Spleen (tissue), 11 donors: ENCODE measurements around the gene HMBS. TPM values are rescaled to one million over a fixed set of nuclear protein-coding genes. Genes with fewer than 3 reads are reported as not detected.

Experiments used
- DNase-seq: peaks from one replicate; pipeline ENCODE4 v3.0.0-alpha.2; 2020
- H3K27ac ChIP-seq, 8 donors: fragments of 200-600 bp; sonication (generic) in 7 of 8; 1 replicate in 4 of 8; 2 replicates in 4 of 8; pipeline versions ENCODE4 v1.5.0 to v1.8.0; 2016 to 2021; ENCODE audit warnings: inconsistent platforms in 4 of 8, mild to moderate bottlenecking in 4 of 8, moderate library complexity in 1 of 8
- H3K27me3 ChIP-seq, 7 donors: fragments of 200-600 bp; sonication (generic) in 6 of 7; replicated peaks in 1 of 7; 1 replicate in 4 of 7; 2 replicates in 3 of 7; pipeline versions ENCODE4 v1.5.0 to v1.8.0; 2016 to 2021; ENCODE audit warnings: inconsistent platforms in 3 of 7, mild to moderate bottlenecking in 1 of 7
- H3K36me3 ChIP-seq, 6 donors: fragments of 200-600 bp; sonication (generic) in 5 of 6; 1 replicate in 4 of 6; 2 replicates in 2 of 6; pipeline versions ENCODE4 v1.5.0 to v1.8.0; 2016 to 2021; ENCODE audit warnings: inconsistent platforms in 2 of 6
- H3K4me1 ChIP-seq, 6 donors: fragments of 200-600 bp; sonication (generic) in 5 of 6; 1 replicate in 3 of 6; 2 replicates in 3 of 6; pipeline versions ENCODE4 v1.5.0 to v1.8.0; 2016 to 2021; ENCODE audit warnings: inconsistent platforms in 3 of 6
- H3K4me3 ChIP-seq, 8 donors: fragments of 200-600 bp; sonication (generic) in 7 of 8; 1 replicate in 4 of 8; 2 replicates in 4 of 8; pipeline versions ENCODE4 v1.5.0 to v1.8.0; 2016 to 2021; ENCODE audit warnings: inconsistent platforms in 4 of 8, mild to moderate bottlenecking in 4 of 8, moderate library complexity in 2 of 8
- H3K9me3 ChIP-seq, 8 donors: fragments of 200-600 bp; sonication (generic) in 7 of 8; 1 replicate in 4 of 8; 2 replicates in 4 of 8; pipeline versions ENCODE4 v1.5.0 to v1.8.0; 2016 to 2021; ENCODE audit warnings: inconsistent platforms in 4 of 8
- CTCF ChIP-seq, 11 experiments: fragments of 200-600 bp in 7 of 11; fragments of 450-650 bp in 4 of 11; sonication (generic) in 4 of 11; IDR thresholded peaks in 8 of 11; conservative IDR thresholded peaks in 3 of 11; 1 replicate in 7 of 11; 2 replicates in 4 of 11; pipeline versions ENCODE4 v1.4.0 to v1.8.0; 2016 to 2021; ENCODE audit warnings: antibody characterized with exemption in 11 of 11, inconsistent platforms in 4 of 11, mild to moderate bottlenecking in 1 of 11
- POLR2A ChIP-seq, 3 donors: fragments of 450-650 bp; IDR thresholded peaks; one replicate each; pipeline ENCODE4 v1.5.1; 2017; ENCODE audit warnings: antibody characterized with exemption in 3 of 3, mild to moderate bottlenecking in 1 of 3
- POLR2AphosphoS5 ChIP-seq, 3 donors: sonication (generic); formaldehyde crosslinking; IDR thresholded peaks; one replicate each; pipeline ENCODE4 v1.5.1; 2017; ENCODE audit warnings: antibody characterized with exemption in 3 of 3
- WGBS, 5 donors: extraction: QIAGEN DNeasy Blood & Tissue Kit in 3 of 5; methylation state at CpG; one replicate each; pipeline versions ENCODE4 v1.1.5 to v1.1.7; 2013 to 2018; 5-methylcytosine and 5-hydroxymethylcytosine counted together
- intact Hi-C: fragments of 100-400 bp; cut with DNase I; formaldehyde crosslinking; loops from one replicate; pipeline ENCODE4 v1.15.0; 2023; ENCODE audit warnings: low total_unique reads
- polyA plus RNA-seq, 3 donors: library from polyadenylated mRNA; stranded (reverse); fragments of 200-250 nt; gene quantifications; one replicate each; pipeline ENCODE4 v1.2.1, GENCODE V29; 2013
- total RNA-seq, 7 donors: library from RNA; depleted of rRNA in 3 of 7; stranded (reverse); fragments of >200 nt in 3 of 7; fragmentation: NEBNext Ultra II Directional in 4 of 7; extraction: Animal tissue kit (Norgen Biotek cat#: 25700) in 4 of 7; gene quantifications; one replicate each; pipeline versions ENCODE4 v1.1.0 to v1.2.1, GENCODE V29; 2016 to 2021
- donor health status: healthy with polysubstance abuse.
- donor health status: DM: no; HTN: no; CAD: no; lungs with moderate emphysema.
- donor health status: DM: no; HTN: no; CAD: no.
- donor health status: Bipolar disorder and iron deficiency.
- donor health status: healthy.
- donor health status: DM: no; HTN: no; CAD: no.
- donor health status: DM: yes; HTN: yes; CAD: no.

HMBS gene
- total and polyA plus RNA-seq, 10 donors, result 7.4 to 42.6 (median 19.8) TPM

GRCh38 chr11:119042927-119043326, 41.8 kb upstream of the HMBS start:
- WGBS, 5 donors, result 89 to 96% (median 92%) methylated on average over 9 of the region's 9 CpGs
- Histone ChIP-seq H3K27ac (no peak overlapping the region), H3K4me1 (peaks cover 0 to 8% (median 0%) of the 10 kb centered on the region in 6 donors), H3K36me3 (peaks cover 0 to 38% (median 29%) of the 10 kb centered on the region in 6 donors), H3K27me3 (no peaks in the 10 kb centered on the region), H3K9me3 (no peaks in the 10 kb centered on the region), H3K4me3 (no peak overlapping the region)
- TF ChIP-seq CTCF (IDR thresholded peaks at IDR 0.05 in 8 of 11, conservative IDR thresholded peaks at IDR 0.05 in 3 of 11), result no peak
- TF ChIP-seq POLR2A (IDR thresholded peaks at IDR 0.05), result no peak
- no peak for TF ChIP-seq POLR2AphosphoS5 (IDR thresholded peaks at IDR 0.05)
- DNase-seq, result peak; percentile 21
- intact Hi-C loops, result no loop called here

DNA sequence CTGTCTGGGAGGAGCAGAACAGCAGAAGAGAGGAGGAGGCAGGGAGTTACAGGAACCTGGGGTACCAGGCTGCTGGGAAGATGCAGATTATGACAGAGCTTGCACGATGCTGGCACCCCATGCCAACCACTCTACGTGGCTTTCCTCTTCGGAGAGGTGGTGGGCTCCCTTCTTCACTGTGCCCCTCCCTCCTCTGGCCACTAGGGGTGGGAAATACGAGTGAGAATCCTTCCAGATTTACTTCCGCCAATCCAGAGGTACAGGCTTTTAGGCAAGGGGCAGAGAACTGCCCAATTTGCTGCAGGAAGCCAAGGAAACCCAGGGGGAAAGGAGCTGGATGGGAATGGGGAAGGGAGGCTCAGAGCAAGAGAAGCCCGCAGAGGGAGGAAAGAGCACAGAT, 40.0 kb upstream of the HMBS start:
- Histone ChIP-seq H3K27me3 (no peaks in the 10 kb centered on the region), H3K4me3 (no peak overlapping the region), H3K4me1 (peaks cover 0 to 3% (median 0%) of the 10 kb centered on the region in 6 donors), H3K36me3 (peaks cover 0 to 56% (median 47%) of the 10 kb centered on the region in 6 donors), H3K27ac (no peak overlapping the region), H3K9me3 (no peaks in the 10 kb centered on the region)
- no peak for TF ChIP-seq POLR2AphosphoS5 (IDR thresholded peaks at IDR 0.05)
- no peak for TF ChIP-seq POLR2A (IDR thresholded peaks at IDR 0.05)
- TF ChIP-seq CTCF (IDR thresholded peaks at IDR 0.05 in 8 of 11, conservative IDR thresholded peaks at IDR 0.05 in 3 of 11), result no peak
- DNase-seq, result peak; percentile 30
- intact Hi-C loops, result no loop called here
- WGBS, 5 donors, result 80 to 87% (median 82%) methylated on average over 6 of the region's 6 CpGs

DNA sequence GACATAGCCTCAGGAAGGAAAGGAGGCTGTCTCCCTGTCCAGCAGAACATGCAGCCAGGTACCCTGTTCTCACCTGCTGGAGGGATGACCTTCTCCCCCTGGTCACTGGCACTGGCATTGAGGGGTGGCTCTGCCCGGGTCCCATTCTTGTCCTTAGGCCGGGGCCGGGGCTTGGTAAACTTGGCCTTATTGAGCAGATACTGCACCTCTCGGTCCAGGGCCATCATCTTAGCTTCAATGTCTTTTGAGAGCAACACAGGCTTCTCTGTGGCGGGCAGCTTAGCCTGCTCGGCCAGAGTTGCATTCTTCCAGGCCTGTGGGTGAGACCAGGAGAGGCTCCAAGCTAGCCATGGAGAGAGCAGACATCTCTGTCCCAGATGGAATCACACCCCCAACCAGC, 38.2 kb upstream of the HMBS start:
- intact Hi-C loops, result no loop called here
- peak; percentile 58 for DNase-seq
- no peak for TF ChIP-seq CTCF (IDR thresholded peaks at IDR 0.05 in 8 of 11, conservative IDR thresholded peaks at IDR 0.05 in 3 of 11)
- no peak for TF ChIP-seq POLR2A (IDR thresholded peaks at IDR 0.05)
- no peak for TF ChIP-seq POLR2AphosphoS5 (IDR thresholded peaks at IDR 0.05)
- H3K27ac ChIP-seq, result no peak overlapping the region
- WGBS, 5 donors, result 95 to 100% (median 98%) methylated on average over 6 of the region's 6 CpGs
- no peaks in the 10 kb centered on the region for H3K9me3 ChIP-seq
- H3K36me3 ChIP-seq, result peaks cover 0 to 74% (median 63%) of the 10 kb centered on the region in 6 donors
- H3K27me3 ChIP-seq, result no peaks in the 10 kb centered on the region
- H3K4me3 ChIP-seq, result no peak overlapping the region
- peaks cover 0 to 2% (median 0%) of the 10 kb centered on the region in 6 donors for H3K4me1 ChIP-seq

DNA sequence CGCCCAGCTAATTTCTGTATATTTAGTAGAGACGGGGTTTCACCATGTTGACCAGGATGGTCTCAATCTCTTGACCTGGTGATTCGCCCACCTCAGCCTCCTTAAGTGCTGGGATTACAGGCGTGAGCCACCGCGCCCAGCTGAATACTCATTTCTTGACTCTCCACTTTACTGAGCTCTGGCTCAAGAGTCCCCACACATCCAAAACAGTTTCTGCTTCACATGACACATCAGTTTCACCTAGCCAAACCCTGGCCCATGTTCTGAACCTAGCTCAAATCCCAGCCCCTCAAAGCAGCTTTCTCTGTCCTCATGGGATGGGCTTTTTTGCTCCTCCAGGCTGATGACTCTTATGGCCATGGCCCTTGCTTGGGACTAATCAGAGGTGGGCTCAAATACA, 37.5 kb upstream of the HMBS start:
- peaks cover 2 to 81% (median 71%) of the 10 kb centered on the region in 6 donors for H3K36me3 ChIP-seq
- peak; percentile 3 for DNase-seq
- WGBS, 5 donors, result 80 to 94% (median 89%) methylated on average over 6 of the region's 6 CpGs
- H3K4me3 ChIP-seq, result no peak overlapping the region
- H3K27me3 ChIP-seq, result no peaks in the 10 kb centered on the region
- peaks cover 0 to 9% (median 4%) of the 10 kb centered on the region in 6 donors for H3K4me1 ChIP-seq
- H3K27ac ChIP-seq, result no peak overlapping the region
- intact Hi-C loops, result no loop called here
- TF ChIP-seq POLR2A (IDR thresholded peaks at IDR 0.05), result no peak
- TF ChIP-seq CTCF (IDR thresholded peaks at IDR 0.05 in 8 of 11, conservative IDR thresholded peaks at IDR 0.05 in 3 of 11), result no peak
- no peak for TF ChIP-seq POLR2AphosphoS5 (IDR thresholded peaks at IDR 0.05)
- no peaks in the 10 kb centered on the region for H3K9me3 ChIP-seq
